ENCODE results near the gene TMEM108.
"Not testable (repeated sequence)": the region's sequence is repeated elsewhere in the genome, so short reads cannot be mapped to it uniquely, and the experiment has no call there.

TMEM108 gene

GRCh38 chr3:133038089-133038730 lies at the start of gene TMEM108:
TMEM108 (plus strand) TSS chr3:133038391.
- DNase-seq = peak; percentile 85

DNA sequence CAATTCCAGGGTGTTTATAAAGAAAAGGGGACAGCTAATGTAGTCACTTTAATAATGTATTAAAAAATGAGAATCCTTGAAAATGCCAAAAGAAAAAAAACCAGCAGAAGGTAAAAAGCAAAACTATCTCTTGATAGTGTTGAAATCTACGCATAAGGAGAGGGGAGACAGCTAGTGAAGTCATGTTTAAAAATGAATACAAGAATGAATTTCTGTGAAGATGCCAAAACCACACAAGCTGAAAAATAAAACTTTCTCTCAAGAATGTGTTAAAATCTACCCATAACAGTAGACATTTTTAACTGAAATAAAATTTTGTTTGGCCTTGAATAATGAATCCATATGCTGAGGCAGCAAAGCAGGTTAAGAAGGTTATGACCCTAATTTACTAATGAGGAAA lies 42.2 kb upstream of the TMEM108 start:
- DNase-seq = no peak

DNA sequence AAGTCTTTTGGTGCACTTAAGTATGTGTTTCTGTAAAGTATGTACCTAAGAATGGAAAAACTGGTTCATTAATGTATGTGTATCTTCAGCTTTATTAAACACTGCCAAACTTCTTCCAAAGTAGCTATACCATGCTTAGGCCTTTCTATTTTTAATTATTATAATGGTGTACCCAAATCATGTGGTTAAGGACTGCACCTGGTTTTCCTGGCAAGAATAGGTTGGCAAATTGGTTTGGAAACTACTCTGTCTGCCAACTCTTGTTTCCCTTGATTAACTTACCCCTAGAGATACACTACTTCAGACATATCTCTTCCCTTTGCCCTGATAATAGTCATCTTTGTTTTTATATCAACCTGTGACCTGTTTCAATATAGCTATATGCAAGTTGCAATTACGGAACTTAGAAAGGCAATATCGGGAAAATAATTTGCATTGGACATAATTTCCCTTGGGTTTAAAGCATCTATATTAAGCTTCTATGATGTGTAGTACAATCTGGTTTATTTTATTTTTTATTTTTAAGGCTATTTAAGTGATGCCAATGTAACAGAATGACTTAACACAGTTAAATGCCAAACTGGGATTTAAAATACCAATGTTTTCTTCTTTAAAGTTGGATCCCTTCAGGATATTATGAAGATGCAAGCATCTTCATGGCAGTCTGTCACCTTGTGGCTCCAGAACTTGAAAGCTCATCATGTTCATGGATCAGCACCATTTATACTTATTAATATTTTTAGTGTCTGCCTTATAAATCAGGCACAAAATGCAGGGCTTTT lies 40.6 kb upstream of the TMEM108 start:
- DNase-seq = no peak

DNA sequence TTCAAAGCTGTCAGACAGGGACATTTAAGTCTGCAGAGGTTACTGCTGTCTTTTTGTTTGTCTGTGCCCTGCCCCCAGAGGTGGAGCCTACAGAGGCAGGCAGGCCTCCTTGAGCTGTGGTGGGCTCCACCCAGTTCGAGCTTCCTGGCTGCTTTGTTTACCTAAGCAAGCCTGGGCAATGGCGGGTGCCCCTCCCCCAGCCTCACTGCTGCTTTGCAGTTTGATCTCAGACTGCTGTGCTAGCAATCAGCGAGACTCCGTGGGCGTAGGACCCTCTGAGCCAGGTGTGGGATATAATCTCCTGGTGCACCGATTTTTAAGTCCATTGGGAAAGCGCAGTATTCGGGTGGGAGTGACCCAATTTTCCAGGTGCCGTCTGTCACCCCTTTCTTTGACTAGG lies 33.2 kb upstream of the TMEM108 start:
- not testable (repeated sequence) for DNase-seq

GRCh38 chr3:133007601-133008000 lies 30.6 kb upstream of the TMEM108 start:
- no peak for DNase-seq

DNA sequence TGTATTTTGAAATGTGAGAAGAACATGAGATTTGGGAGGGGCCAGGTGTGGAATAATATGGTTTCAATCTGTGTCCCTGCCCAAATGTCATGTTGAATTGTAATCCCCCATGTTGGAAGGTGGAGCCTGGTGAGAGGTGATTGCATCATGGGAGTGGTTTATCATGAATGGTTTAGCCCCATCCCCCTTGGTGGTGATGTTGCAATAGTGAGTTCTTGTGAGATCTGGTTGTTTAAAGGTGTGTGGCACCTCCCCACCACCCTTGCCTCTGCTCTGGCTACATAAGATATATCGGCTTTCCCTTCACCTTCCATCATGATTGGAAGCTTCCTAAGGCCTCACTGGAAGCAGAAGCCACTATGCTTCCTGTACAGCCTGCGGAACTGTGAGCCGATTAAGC lies 23.9 kb upstream of the TMEM108 start:
- no peak for DNase-seq

- not testable (repeated sequence) for DNase-seq
Measured at GRCh38 chr3:133015573-133015972, 22.6 kb upstream of the TMEM108 start.

GRCh38 chr3:133016838-133017309 lies 21.3 kb upstream of the TMEM108 start:
- DNase-seq = no peak

GRCh38 chr3:133018921-133019320 lies 19.3 kb upstream of the TMEM108 start:
- DNase-seq = no peak

GRCh38 chr3:133021206-133021605 lies 17.0 kb upstream of the TMEM108 start:
- no peak for DNase-seq

- DNase-seq = no peak
Measured at GRCh38 chr3:133023362-133023761, 14.8 kb upstream of the TMEM108 start.

GRCh38 chr3:133025546-133025945 lies 12.6 kb upstream of the TMEM108 start:
- no peak for DNase-seq

- DNase-seq = no peak
Measured at GRCh38 chr3:133032301-133032700, 5.9 kb upstream of the TMEM108 start.

- no peak for DNase-seq
Measured at GRCh38 chr3:133037436-133037835, 755 bp upstream of the TMEM108 start.

- DNase-seq = peak; percentile 55
Measured at GRCh38 chr3:133038731-133039375, 662 bp downstream of the TMEM108 start.

GRCh38 chr3:133040696-133041523 lies 2.7 kb downstream of the TMEM108 start:
- peak; percentile 83 for DNase-seq

GRCh38 chr3:133041524-133041829 lies 3.3 kb downstream of the TMEM108 start:
- no peak for DNase-seq

DNA sequence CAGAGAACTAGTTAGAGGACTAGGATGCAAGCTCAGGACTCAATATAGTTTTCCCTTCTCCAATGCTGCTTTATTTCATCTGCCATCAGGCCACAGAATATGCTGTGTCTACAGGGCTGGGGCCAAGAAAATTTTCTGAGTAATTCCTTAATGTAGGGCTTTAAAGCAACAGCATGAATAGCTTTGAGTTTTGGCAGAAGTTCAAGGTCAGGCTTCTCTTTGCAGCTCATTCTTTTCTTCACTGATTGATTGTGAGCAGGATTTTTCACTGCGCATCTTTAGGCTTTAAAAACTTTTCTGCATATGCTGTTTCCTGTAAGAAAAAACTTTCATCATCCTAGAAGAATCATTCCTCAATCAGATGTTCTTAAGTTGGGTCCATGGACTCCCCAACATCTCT lies 4.6 kb downstream of the TMEM108 start:
- no peak for DNase-seq

- DNase-seq = no peak
Measured at GRCh38 chr3:133047980-133048379, 9.8 kb downstream of the TMEM108 start.

DNA sequence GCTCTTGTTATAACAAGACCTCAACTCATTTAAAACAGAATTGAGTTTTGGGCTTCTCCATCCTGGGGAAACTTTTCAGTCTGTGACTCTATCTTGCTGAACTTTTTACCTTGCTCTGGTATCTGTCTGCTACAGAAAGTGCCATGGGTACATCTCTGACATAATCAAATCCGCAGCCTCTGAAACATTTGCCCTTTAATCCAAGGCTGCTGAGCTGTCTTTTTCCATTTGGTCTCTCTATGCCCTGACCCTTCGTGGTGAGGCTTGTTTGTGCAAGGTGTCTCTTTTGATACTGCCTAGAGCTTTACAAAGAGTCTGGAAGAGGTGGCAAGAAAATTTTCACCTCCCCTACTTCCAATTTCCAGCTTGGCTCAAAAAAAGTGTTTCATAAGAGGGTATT lies 11.3 kb downstream of the TMEM108 start:
- DNase-seq = no peak

DNA sequence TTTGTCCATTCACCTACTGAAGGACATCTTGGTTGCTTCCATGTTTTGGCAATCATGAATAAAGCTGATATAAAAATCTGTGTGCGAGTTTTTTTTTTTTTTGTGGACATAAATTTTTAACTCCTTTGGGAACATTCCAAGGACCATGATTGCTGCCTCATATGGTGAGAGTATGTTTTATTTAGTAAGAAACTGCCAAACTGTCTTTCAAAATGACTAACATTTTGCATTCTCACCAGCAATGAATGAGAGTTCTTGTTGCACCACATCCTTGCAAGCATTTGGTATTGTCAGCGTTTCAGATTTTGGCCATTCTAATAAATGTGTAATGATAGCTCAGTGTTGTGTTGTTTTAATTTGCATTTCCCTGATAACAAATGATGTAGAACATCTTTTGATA lies 12.7 kb downstream of the TMEM108 start:
- no peak for DNase-seq

GRCh38 chr3:133053532-133053931 lies 15.3 kb downstream of the TMEM108 start:
- DNase-seq = no peak

DNA sequence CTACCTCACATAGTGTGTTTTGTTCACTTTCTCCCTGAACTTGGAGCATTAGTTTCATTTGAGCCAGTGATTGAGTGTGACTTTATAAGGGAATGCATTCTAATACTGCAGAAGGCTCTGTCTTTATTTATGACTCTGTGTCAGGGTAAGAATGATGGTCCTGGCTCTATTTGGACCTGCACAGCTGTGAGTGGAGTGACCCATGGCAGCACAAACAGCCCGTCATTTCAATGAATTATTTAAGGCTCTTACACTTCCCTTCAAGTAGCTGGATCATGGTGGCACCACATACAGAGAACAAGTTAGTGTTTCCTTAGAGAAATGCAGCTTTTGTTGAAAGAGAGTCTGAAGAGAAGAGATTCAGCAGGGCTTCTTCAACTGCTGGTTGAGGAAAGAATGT lies 16.4 kb downstream of the TMEM108 start:
- DNase-seq = no peak

Measured in right forelimb (tissue), 1 donor.